Peyer's patch (tissue), 4 donors: ENCODE measurements around the gene UBE2E1. TPM values are rescaled to one million over a fixed set of nuclear protein-coding genes. Genes with fewer than 3 reads are reported as not detected.
"Not testable (repeated sequence)": the region's sequence is repeated elsewhere in the genome, so short reads cannot be mapped to it uniquely, and the experiment has no call there.

Experiments used
- DNase-seq, 3 donors: peaks; one replicate each; pipeline ENCODE4 v3.0.0-alpha.2; 2017 to 2019
- H3K27ac ChIP-seq, 4 donors: fragments of 200-600 bp; sonication (generic); one replicate each; pipeline ENCODE4 v1.5.1; 2016 to 2019
- H3K27me3 ChIP-seq, 2 donors: fragments of 200-600 bp; sonication (generic); one replicate each; pipeline ENCODE4 v1.5.1; 2019
- H3K36me3 ChIP-seq, 3 donors: fragments of 200-600 bp; sonication (generic); one replicate each; pipeline ENCODE4 v1.5.1; 2016 to 2019
- H3K4me1 ChIP-seq, 4 donors: fragments of 200-600 bp; sonication (generic); one replicate each; pipeline ENCODE4 v1.5.1; 2016 to 2019
- H3K4me3 ChIP-seq, 4 donors: fragments of 200-600 bp; sonication (generic); 1 replicate in 3 of 4; 2 replicates in 1 of 4; pipeline ENCODE4 v1.5.1; 2016 to 2019; ENCODE audit warnings: mild to moderate bottlenecking in 1 of 4
- H3K9me3 ChIP-seq, 4 donors: fragments of 200-600 bp; sonication (generic); one replicate each; pipeline ENCODE4 v1.5.1; 2016 to 2019; ENCODE audit warnings: mild to moderate bottlenecking in 1 of 4
- CTCF ChIP-seq, 6 experiments: fragments of 450-650 bp in 4 of 6; fragments of 200-600 bp in 2 of 6; sonication (generic) in 1 of 6; IDR thresholded peaks; one replicate each; pipeline ENCODE4 v1.5.1; 2017 to 2019; ENCODE audit warnings: antibody characterized with exemption in 6 of 6, mild to moderate bottlenecking in 3 of 6, moderate library complexity in 1 of 6
- POLR2A ChIP-seq, 2 donors: fragments of 450-650 bp; IDR thresholded peaks; one replicate each; pipeline ENCODE4 v1.5.1; 2017; ENCODE audit warnings: antibody characterized with exemption in 2 of 2, mild to moderate bottlenecking in 2 of 2, moderate library complexity in 2 of 2
- total RNA-seq, 4 donors: library from RNA; depleted of rRNA; stranded (reverse); fragments of >200 nt; gene quantifications; one replicate each; pipeline ENCODE4 v1.1.0, GENCODE V29; 2016

The UBE2E1 gene
- total RNA-seq, 4 donors from 2014 or later: 26.1 to 58.6 (median 43.0) TPM

GRCh38 chr3:23900744-23901143 lies 95.0 kb downstream of the UBE2E1 start:
- no peak for DNase-seq
- no peaks in the 10 kb centered on the region for H3K9me3 ChIP-seq
- no peak overlapping the region for H3K27ac ChIP-seq
- H3K36me3 ChIP-seq: peaks cover 0 to 20% (median 0%) of the 10 kb centered on the region in 3 donors
- no peaks in the 10 kb centered on the region for H3K27me3 ChIP-seq
- no peak overlapping the region for H3K4me3 ChIP-seq
- H3K4me1 ChIP-seq: no peaks in the 10 kb centered on the region
- no peak for TF ChIP-seq CTCF (IDR thresholded peaks at IDR 0.05)

DNA sequence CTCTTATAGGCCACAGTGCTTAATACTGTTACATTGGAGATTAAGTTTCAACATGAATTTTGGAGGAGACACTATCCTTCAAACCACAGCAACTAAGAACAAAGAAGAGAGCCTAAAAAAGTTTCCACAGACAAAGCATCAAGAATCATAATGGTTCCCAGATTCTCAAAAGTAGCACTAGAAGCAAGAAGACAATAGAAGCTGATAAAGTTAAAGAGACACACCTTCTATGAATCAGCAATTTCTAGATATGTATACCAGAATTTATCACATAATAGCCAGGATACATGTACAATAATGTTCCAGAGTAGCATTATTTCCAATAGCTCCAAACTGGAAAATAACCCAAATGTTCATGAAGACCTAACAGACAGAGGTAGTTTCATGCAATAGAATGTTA lies 98.8 kb downstream of the UBE2E1 start:
- TF ChIP-seq POLR2A (IDR thresholded peaks at IDR 0.05): no peak
- no peak for TF ChIP-seq CTCF (IDR thresholded peaks at IDR 0.05)
- Histone ChIP-seq H3K27me3 (no peaks in the 10 kb centered on the region), H3K27ac (no peak overlapping the region), H3K36me3 (peaks cover 0 to 23% (median 0%) of the 10 kb centered on the region in 3 donors), H3K4me1 (no peaks in the 10 kb centered on the region), H3K9me3 (no peaks in the 10 kb centered on the region), H3K4me3 (no peak overlapping the region)
- DNase-seq: no peak

DNA sequence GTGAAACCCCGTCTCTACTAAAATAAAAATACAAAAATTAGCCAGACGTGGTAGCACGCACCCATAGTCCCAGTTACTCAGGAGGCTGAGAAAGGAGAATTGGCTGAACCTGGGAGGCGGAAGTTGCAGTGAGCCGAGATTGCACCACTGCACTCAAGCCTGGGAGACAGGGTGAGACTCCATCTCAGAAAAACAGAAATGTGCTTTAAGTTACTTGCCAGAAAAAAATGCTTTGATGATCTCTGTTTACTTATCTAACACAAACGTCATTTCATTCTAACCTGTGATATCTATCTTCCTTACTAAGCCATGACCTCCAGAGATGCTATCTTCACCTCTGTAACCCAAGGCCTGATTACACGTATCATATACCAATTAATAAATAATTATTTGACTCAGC lies 103.6 kb downstream of the UBE2E1 start:
- Histone ChIP-seq H3K27me3 (no peaks in the 10 kb centered on the region), H3K36me3 (peaks cover 0 to 20% (median 0%) of the 10 kb centered on the region in 3 donors), H3K4me3 (no peak overlapping the region), H3K9me3 (no peaks in the 10 kb centered on the region), H3K27ac (no peak overlapping the region), H3K4me1 (no peaks in the 10 kb centered on the region)
- DNase-seq: no peak
- TF ChIP-seq CTCF (IDR thresholded peaks at IDR 0.05) (no peak), POLR2A (IDR thresholded peaks at IDR 0.05) (no peak)

- H3K36me3 ChIP-seq: peaks cover 0 to 20% (median 0%) of the 10 kb centered on the region in 3 donors
- TF ChIP-seq CTCF (IDR thresholded peaks at IDR 0.05): no peak
Observed at GRCh38 chr3:23911397-23911796, 105.6 kb downstream of the UBE2E1 start.

GRCh38 chr3:23912335-23912734 lies 106.6 kb downstream of the UBE2E1 start:
- Histone ChIP-seq H3K4me1 (peaks cover 0 to 10% (median 0%) of the 10 kb centered on the region in 4 donors), H3K36me3 (peaks cover 0 to 20% (median 0%) of the 10 kb centered on the region in 3 donors)
- H3K27ac ChIP-seq, H3K4me3 ChIP-seq, DNase-seq, H3K9me3 ChIP-seq, H3K27me3 ChIP-seq: not testable (repeated sequence)

More at GRCh38 chr3:23911397-23911796, 105.6 kb downstream of the UBE2E1 start:
- no peak overlapping the region for H3K4me3 ChIP-seq
- H3K4me1 ChIP-seq: peaks cover 0 to 10% (median 0%) of the 10 kb centered on the region in 4 donors
- DNase-seq: no peak
- no peaks in the 10 kb centered on the region for H3K27me3 ChIP-seq
- H3K9me3 ChIP-seq: no peaks in the 10 kb centered on the region
- no peak overlapping the region for H3K27ac ChIP-seq

GRCh38 chr3:23913182-23913581 lies 107.4 kb downstream of the UBE2E1 start:
- DNase-seq: no peak
- Histone ChIP-seq H3K27ac (no peak overlapping the region), H3K36me3 (peaks cover 0 to 16% (median 0%) of the 10 kb centered on the region in 3 donors), H3K27me3 (no peaks in the 10 kb centered on the region), H3K9me3 (no peaks in the 10 kb centered on the region), H3K4me3 (no peak overlapping the region), H3K4me1 (peaks cover 0 to 14% (median 2%) of the 10 kb centered on the region in 4 donors)
- TF ChIP-seq CTCF (IDR thresholded peaks at IDR 0.05) (no peak), POLR2A (IDR thresholded peaks at IDR 0.05) (no peak)
